Peyer's patch (tissue), 4 donors: ENCODE data around the gene STMN3.

Experiments used
- CTCF ChIP-seq, 6 experiments: fragments of 450-650 bp in 4 of 6; fragments of 200-600 bp in 2 of 6; sonication (generic) in 1 of 6; IDR thresholded peaks; one replicate each; pipeline ENCODE4 v1.5.1; 2017 to 2019; ENCODE audit warnings: antibody characterized with exemption in 6 of 6, mild to moderate bottlenecking in 3 of 6, moderate library complexity in 1 of 6
- POLR2A ChIP-seq, 2 donors: fragments of 450-650 bp; IDR thresholded peaks; one replicate each; pipeline ENCODE4 v1.5.1; 2017; ENCODE audit warnings: antibody characterized with exemption in 2 of 2, mild to moderate bottlenecking in 2 of 2, moderate library complexity in 2 of 2

- TF ChIP-seq POLR2A (IDR thresholded peaks at IDR 0.05): no peak
- no peak for TF ChIP-seq CTCF (IDR thresholded peaks at IDR 0.05)
Measured at GRCh38 chr20:63679799-63680305, 26.6 kb upstream of the STMN3 start.
